ENCODE measurements around the gene RSU1.

Gene RSU1

DNA sequence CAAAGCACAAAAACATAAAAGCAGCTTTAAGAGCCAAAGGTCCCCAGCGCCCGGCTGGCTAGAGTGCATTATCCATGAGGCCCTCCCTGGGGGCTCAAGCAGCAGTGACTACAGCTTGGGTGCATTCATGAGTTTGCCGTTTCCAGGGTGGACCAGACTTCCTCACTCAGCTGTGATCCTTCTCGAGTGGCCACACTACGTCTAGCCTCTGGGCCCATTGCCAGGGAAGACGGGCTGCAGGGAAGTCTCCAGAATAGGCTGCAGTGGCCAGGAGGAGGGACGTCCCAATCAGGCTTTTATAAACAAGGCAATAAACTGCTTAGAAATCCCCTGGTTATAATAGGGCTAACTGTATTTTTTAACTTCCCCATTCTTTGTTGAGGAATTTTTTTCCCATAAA lies 206.2 kb downstream of the RSU1 start:
- TF ChIP-seq ZFX (IDR thresholded peaks at IDR 0.05), result no peak
- TF ChIP-seq, protein P1, sequence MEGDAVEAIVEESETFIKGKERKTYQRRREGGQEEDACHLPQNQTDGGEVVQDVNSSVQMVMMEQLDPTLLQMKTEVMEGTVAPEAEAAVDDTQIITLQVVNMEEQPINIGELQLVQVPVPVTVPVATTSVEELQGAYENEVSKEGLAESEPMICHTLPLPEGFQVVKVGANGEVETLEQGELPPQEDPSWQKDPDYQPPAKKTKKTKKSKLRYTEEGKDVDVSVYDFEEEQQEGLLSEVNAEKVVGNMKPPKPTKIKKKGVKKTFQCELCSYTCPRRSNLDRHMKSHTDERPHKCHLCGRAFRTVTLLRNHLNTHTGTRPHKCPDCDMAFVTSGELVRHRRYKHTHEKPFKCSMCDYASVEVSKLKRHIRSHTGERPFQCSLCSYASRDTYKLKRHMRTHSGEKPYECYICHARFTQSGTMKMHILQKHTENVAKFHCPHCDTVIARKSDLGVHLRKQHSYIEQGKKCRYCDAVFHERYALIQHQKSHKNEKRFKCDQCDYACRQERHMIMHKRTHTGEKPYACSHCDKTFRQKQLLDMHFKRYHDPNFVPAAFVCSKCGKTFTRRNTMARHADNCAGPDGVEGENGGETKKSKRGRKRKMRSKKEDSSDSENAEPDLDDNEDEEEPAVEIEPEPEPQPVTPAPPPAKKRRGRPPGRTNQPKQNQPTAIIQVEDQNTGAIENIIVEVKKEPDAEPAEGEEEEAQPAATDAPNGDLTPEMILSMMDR (conservative IDR thresholded peaks at IDR 0.05), result no peak
- no peak overlapping the region for H3K27ac ChIP-seq

DNA sequence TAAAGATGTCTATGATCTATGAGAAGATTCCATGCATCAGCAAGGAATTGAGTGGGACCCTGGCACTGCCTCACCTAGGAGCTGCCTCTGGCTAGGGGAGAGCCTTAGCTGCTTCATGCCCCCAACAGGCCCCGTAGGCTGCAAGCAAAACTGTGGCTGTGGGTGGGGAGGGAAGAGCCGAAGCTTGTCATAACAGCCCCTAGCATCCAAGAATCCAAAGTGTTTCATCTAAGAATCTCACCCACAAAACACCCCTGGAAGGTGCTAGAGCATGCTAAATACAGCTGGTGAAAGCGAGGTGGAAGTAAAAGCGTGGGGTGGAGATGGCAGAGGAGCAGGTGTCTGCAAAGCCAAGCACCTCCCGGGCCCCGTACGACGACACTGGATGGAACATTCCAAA lies 208.0 kb downstream of the RSU1 start:
- TF ChIP-seq, protein P1 (conservative IDR thresholded peaks at IDR 0.05), result no peak
- no peak for TF ChIP-seq ZFX (IDR thresholded peaks at IDR 0.05)
- no peak overlapping the region for H3K27ac ChIP-seq

DNA sequence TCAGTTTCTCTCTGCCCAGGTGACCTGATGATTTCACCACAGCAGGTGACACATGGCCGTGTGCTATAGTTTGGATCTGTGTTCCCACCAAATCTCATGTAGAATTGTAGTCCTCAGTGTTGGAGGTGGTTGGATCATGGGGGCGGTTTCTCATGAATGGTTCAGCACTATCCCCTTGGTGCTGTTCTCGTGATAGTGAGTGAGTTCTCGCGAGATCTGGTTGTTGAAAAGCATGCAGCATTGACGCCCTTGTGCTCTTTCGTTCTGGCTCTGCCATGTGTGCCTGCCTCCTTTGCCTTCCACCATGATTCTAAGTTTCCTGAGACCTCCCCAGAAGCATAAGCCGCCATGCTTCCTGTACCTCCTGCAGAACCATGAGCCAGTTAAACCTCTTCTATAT lies 210.3 kb downstream of the RSU1 start:
- H3K27ac ChIP-seq, result no peak overlapping the region
- TF ChIP-seq, protein P1 (conservative IDR thresholded peaks at IDR 0.05), result no peak
- no peak for TF ChIP-seq ZFX (IDR thresholded peaks at IDR 0.05)

DNA sequence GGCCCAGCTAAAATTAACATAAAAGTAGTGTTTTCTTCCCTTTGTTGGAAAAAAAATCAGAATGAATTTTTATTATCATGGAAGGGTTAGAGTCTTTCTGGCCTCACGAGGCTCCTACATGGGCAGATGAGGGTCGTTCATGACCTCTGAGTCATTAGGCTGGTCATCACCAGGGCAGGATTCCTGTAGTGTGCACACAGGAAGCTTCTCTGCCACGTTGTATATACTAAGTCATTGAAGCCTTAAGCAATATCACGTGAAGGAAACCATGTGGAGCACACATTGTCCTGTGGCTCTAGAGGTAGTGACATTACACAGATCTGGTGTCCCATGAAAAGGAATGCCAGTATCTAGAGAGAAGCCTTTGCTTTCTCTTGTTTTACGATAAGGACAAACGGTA lies 210.8 kb downstream of the RSU1 start:
- H3K27ac ChIP-seq, result no peak overlapping the region
- TF ChIP-seq ZFX (IDR thresholded peaks at IDR 0.05), result no peak
- TF ChIP-seq, protein P1 (conservative IDR thresholded peaks at IDR 0.05), result no peak

DNA sequence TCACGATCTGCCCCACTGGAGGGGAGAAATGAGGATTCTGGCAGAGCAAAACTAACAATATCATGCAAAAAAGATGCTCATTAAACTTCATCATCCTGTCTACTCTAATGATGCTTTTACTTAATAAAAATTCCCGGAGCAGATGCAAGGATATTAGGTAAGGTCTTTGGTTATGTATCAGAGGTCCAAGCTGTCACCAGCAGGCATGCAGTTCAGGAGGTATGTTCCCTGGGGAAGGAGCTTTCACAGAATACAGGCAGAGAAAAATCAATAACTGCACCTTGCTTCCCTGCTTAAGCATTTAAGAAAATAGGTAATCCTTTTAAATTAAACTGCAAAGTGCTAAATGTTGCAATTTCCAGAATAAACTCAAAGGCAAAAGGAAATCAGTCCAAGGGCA lies 213.9 kb downstream of the RSU1 start:
- TF ChIP-seq, protein P1 (conservative IDR thresholded peaks at IDR 0.05), result no peak
- no peak for TF ChIP-seq ZFX (IDR thresholded peaks at IDR 0.05)
- H3K27ac ChIP-seq, result no peak overlapping the region

DNA sequence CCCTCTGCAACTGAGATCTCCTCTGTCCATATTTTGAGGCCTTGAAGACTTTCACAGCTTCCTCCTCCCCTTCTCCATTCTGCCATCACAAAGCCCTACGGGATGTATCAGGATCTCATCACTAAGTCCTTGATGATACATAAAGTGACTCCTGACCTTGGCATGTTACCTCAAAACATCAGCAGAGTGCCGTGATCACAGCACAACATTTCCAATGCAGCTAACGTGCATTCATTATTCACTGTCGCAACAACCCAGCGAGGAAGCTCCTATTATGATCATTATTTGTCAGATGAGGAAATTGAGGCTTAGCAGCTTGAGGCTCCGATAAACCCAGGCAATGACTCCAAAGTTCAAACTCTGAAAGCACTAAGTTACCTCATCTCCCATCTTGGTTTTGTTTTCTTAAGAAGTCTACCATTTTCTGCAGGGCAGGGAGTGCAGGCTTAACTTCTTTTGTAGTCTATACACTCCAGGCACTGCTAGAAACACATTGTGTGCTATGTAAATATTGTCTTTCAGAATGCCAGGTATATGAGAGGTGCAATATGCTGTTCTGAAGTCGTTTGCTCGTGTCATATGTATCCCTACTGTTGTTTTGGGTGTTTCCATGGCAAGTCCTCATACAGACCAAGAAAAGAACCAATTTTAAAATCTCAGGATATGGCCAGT lies 215.0 kb downstream of the RSU1 start:
- TF ChIP-seq, protein P1 (conservative IDR thresholded peaks at IDR 0.05), result no peak
- TF ChIP-seq ZFX (IDR thresholded peaks at IDR 0.05), result no peak
- no peak overlapping the region for H3K27ac ChIP-seq

DNA sequence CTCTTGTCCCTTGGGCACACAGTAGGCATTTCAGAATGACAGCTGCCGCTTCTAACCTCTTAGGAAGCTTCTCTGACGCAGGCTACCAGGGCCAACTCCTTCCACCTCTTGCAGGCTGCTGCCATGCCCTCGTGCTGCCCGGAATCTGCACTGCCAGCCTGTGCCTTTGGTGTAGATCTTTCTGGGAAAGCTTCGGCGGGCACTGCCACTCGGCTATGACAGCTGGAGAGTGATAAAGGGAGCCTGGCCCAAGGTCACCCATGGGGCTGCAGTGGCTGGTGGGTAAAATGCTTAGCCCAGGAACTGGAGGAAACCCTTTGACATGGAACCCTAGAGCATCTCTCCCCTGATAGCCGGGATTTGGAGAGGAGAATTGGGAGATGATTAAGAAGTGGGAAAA lies 217.6 kb downstream of the RSU1 start:
- no peak overlapping the region for H3K27ac ChIP-seq
- TF ChIP-seq ZFX (IDR thresholded peaks at IDR 0.05), result no peak
- TF ChIP-seq, protein P1 (conservative IDR thresholded peaks at IDR 0.05), result no peak

Data from C4-2B (cell line).